SK-N-SH treated with all-trans-retinoic acid at 6 μM for 48 hours (cell line): ENCODE data around the gene AXIN1.
A peak's percentile ranks its signal among the peaks of the same experiment; 100 is the strongest.

Experiments used
- ATAC-seq: fragments of 200-7000 bp; cut with Tn5 transposase; 3 replicates; pipeline ENCODE4 v1.9.1; 2020; ENCODE audit warnings: mild to moderate bottlenecking, moderate library complexity
- BACH2 ChIP-seq: fragments of 250-450 bp; sonication (Bioruptor Pico); IDR thresholded peaks from 2 replicates; pipeline ENCODE4 v1.9.0; 2021; ENCODE audit warnings: mild to moderate bottlenecking, borderline replicate concordance
- CREB5 ChIP-seq: fragments of 250-450 bp; sonication (Bioruptor Pico); IDR thresholded peaks from 2 replicates; pipeline ENCODE4 v1.5.1; 2020; ENCODE audit warnings: low read depth, mild to moderate bottlenecking, moderate library complexity
- CSDC2 ChIP-seq: fragments of 250-450 bp; sonication (Bioruptor Pico); IDR thresholded peaks from 2 replicates; pipeline ENCODE4 v1.5.0; 2020; ENCODE audit warnings: mild to moderate bottlenecking, moderate library complexity
- CSRNP3 ChIP-seq: fragments of 250-450 bp; sonication (Bioruptor Pico); IDR thresholded peaks from 2 replicates; pipeline ENCODE4 v1.5.1; 2021; ENCODE audit warnings: mild to moderate bottlenecking, moderate library complexity
- ESRRG ChIP-seq: fragments of 250-450 bp; sonication (Bioruptor Pico); IDR thresholded peaks from 2 replicates; pipeline ENCODE4 v1.6.1; 2021; ENCODE audit warnings: mild to moderate bottlenecking
- GLIS3 ChIP-seq: fragments of 250-450 bp; sonication (Bioruptor Pico); IDR thresholded peaks from 2 replicates; pipeline ENCODE4 v1.5.0; 2020; ENCODE audit warnings: mild to moderate bottlenecking, moderate library complexity
- ISL1 ChIP-seq: fragments of 250-450 bp; sonication (Bioruptor Pico); IDR thresholded peaks from 2 replicates; pipeline ENCODE4 v2.1.2; 2022; ENCODE audit warnings: mild to moderate bottlenecking, moderate library complexity
- OSR1 ChIP-seq: fragments of 250-450 bp; sonication (Bioruptor Pico); IDR thresholded peaks from 2 replicates; pipeline ENCODE4 v1.8.0; 2022; ENCODE audit warnings: moderate library complexity, mild to moderate bottlenecking, inconsistent platforms
- PATZ1 ChIP-seq: fragments of 250-450 bp; sonication (Bioruptor Pico); IDR thresholded peaks from 2 replicates; pipeline ENCODE4 v1.8.0; 2020; ENCODE audit warnings: mild to moderate bottlenecking, moderate library complexity, borderline replicate concordance
- PPARA ChIP-seq: fragments of 250-450 bp; sonication (Bioruptor Pico); IDR thresholded peaks from 2 replicates; pipeline ENCODE4 v1.5.0; 2020; ENCODE audit warnings: mild to moderate bottlenecking, borderline replicate concordance
- RARB ChIP-seq: fragments of 250-450 bp; sonication (Bioruptor Pico); IDR thresholded peaks from 2 replicates; pipeline ENCODE4 v1.8.0; 2021; ENCODE audit warnings: mild to moderate bottlenecking, moderate library complexity
- SNAI2 ChIP-seq: fragments of 250-450 bp; sonication (Bioruptor Pico); IDR thresholded peaks from 2 replicates; pipeline ENCODE4 v1.5.0; 2020; ENCODE audit warnings: mild to moderate bottlenecking, moderate library complexity
- TCF4 ChIP-seq: fragments of 250-450 bp; sonication (Bioruptor Pico); IDR thresholded peaks from 2 replicates; pipeline ENCODE4 v1.8.0; 2021; ENCODE audit warnings: mild to moderate bottlenecking, moderate library complexity, borderline replicate concordance
- TOX ChIP-seq: fragments of 250-450 bp; sonication (Bioruptor Pico); IDR thresholded peaks from 2 replicates; pipeline ENCODE4 v1.8.0; 2021; ENCODE audit warnings: mild to moderate bottlenecking, moderate library complexity, borderline replicate concordance
- TSHZ2 ChIP-seq: fragments of 250-450 bp; sonication (Bioruptor Pico); IDR thresholded peaks from 2 replicates; pipeline ENCODE4 v1.5.0; 2020; ENCODE audit warnings: mild to moderate bottlenecking, moderate library complexity
- ZC3H10 ChIP-seq: fragments of 250-450 bp; sonication (Bioruptor Pico); IDR thresholded peaks from 2 replicates; pipeline ENCODE4 v1.5.1; 2021; ENCODE audit warnings: mild to moderate bottlenecking, moderate library complexity
- ZFP30 ChIP-seq: fragments of 450-650 bp; formaldehyde crosslinking; IDR thresholded peaks from 2 replicates; pipeline ENCODE4 v1.5.0; 2022; ENCODE audit warnings: mild to moderate bottlenecking, moderate library complexity
- ZNF565 ChIP-seq: fragments of 450-650 bp; formaldehyde crosslinking; conservative IDR thresholded peaks from 2 replicates; pipeline ENCODE4 v1.5.0; 2020; ENCODE audit warnings: low read depth, mild to moderate bottlenecking, moderate library complexity
- ZNF70 ChIP-seq: fragments of 450-650 bp; formaldehyde crosslinking; IDR thresholded peaks from 2 replicates; pipeline ENCODE4 v1.5.0; 2020; ENCODE audit warnings: mild to moderate bottlenecking, moderate library complexity
- ZNF8 ChIP-seq: fragments of 450-650 bp; formaldehyde crosslinking; IDR thresholded peaks from 2 replicates; pipeline ENCODE4 v1.5.0; 2020; ENCODE audit warnings: mild to moderate bottlenecking, moderate library complexity

Gene AXIN1

GRCh38 chr16:371515-372301 is 19.2 kb upstream of the AXIN1 start:
- TF ChIP-seq OSR1 (CRISPR knock-in tag) = no peak
- no peak for TF ChIP-seq ZFP30
- no peak for TF ChIP-seq CSRNP3
- no peak for TF ChIP-seq PPARA
- no peak for TF ChIP-seq ZNF70
- TF ChIP-seq TCF4 = no peak
- TF ChIP-seq RARB (CRISPR knock-in tag) = no peak
- TF ChIP-seq GLIS3 (CRISPR knock-in tag) = no peak
- TF ChIP-seq SNAI2 (CRISPR knock-in tag) = no peak
- no peak for TF ChIP-seq CREB5
- no peak for TF ChIP-seq CSDC2 (CRISPR knock-in tag)
- no peak for TF ChIP-seq TOX (CRISPR knock-in tag)
- TF ChIP-seq ZNF565 (CRISPR knock-in tag) = no peak
- no peak for TF ChIP-seq PATZ1 (CRISPR knock-in tag)
- no peak for TF ChIP-seq TSHZ2 (CRISPR knock-in tag)
- ATAC-seq = no peak

- ATAC-seq = peak; percentile 3; the same call in 2 of the 3 replicates
- TF ChIP-seq OSR1 (CRISPR knock-in tag) = no peak
- no peak for TF ChIP-seq TSHZ2 (CRISPR knock-in tag)
- TF ChIP-seq BACH2 = no peak
- TF ChIP-seq ESRRG = no peak
- no peak for TF ChIP-seq ISL1 (CRISPR knock-in tag)
- no peak for TF ChIP-seq RARB (CRISPR knock-in tag)
- TF ChIP-seq PATZ1 (CRISPR knock-in tag) = no peak
- TF ChIP-seq CREB5 = no peak
- TF ChIP-seq PPARA = no peak
- TF ChIP-seq CSDC2 (CRISPR knock-in tag) = no peak
- no peak for TF ChIP-seq ZNF8 (CRISPR knock-in tag)
- no peak for TF ChIP-seq TOX (CRISPR knock-in tag)
- no peak for TF ChIP-seq ZC3H10 (CRISPR knock-in tag)
- TF ChIP-seq, all 23 proteins: peak for 0
These were observed 18.5 kb upstream of the AXIN1 start for GRCh38 chr16:370979-371514.
